Endothelial cell of umbilical vein (primary cell): ENCODE results near the gene TTLL9. TPM values are rescaled to one million over a fixed set of nuclear protein-coding genes. Genes with fewer than 3 reads are reported as not detected.

Source experiments
- BruUV-seq: library from RNA; stranded (reverse); fragments of 400-500 nt; replicated peaks from 2 replicates; lab custom pipeline; 2021; lab: Mats Ljungman, UMichigan
- CTCF ChIA-PET: fragments of 300-600, 350-600 bp; sonication (Branson Sonifier 250); formaldehyde crosslinking; loops from one replicate; lab custom pipeline; 2021; ENCODE audit warnings: antibody characterized with exemption, inconsistent platforms; lab: Charles Lee
- POLR2A ChIA-PET: fragments of 300-600, 350-600 bp; sonication (Branson Sonifier 250); formaldehyde crosslinking; loops from one replicate; lab custom pipeline; 2021; ENCODE audit warnings: antibody characterized with exemption, inconsistent platforms; lab: Charles Lee
- DNase-seq: peaks from one replicate; pipeline ENCODE4 v3.0.0-alpha.2; 2011; ENCODE audit warnings: low read depth, low spot score
- FAIRE-seq: peaks from 2 replicates; lab custom pipeline; 2011; peaks lifted over from hg19 to GRCh38; lab: Jason Lieb, UNC
- H2AFZ ChIP-seq: 2 replicates; pipeline ENCODE4 v1.6.0; 2012; ENCODE audit warnings: low read depth, low read length, control low read depth, inconsistent platforms
- H3K27ac ChIP-seq: 2 replicates; pipeline ENCODE4 v1.5.1; 2011; ENCODE audit warnings: low read depth, mild to moderate bottlenecking, control low read depth, low read length, moderate library complexity; ENCODE audit not compliant: insufficient read depth
- H3K27me3 ChIP-seq, 2 experiments: 2 replicates each; pipeline versions ENCODE4 v1.6.0 to v1.6.1; 2011; ENCODE audit warnings: low read length in 2 of 2, mixed read lengths in 1 of 2; ENCODE audit not compliant: control insufficient read depth in 2 of 2, insufficient read depth in 2 of 2
- H3K36me3 ChIP-seq, 2 experiments: 2 replicates in 1 of 2; 3 replicates in 1 of 2; pipeline ENCODE4 v1.5.1; 2011; ENCODE audit warnings: low read length in 2 of 2, mild to moderate bottlenecking in 1 of 2, moderate library complexity in 1 of 2; ENCODE audit not compliant: control insufficient read depth in 2 of 2, insufficient read depth in 2 of 2; ENCODE audit errors: extremely low read depth in 1 of 2
- H3K4me1 ChIP-seq: 3 replicates; pipeline ENCODE4 v1.5.1; 2011; ENCODE audit warnings: mild to moderate bottlenecking, low read length; ENCODE audit not compliant: control insufficient read depth, insufficient read depth; ENCODE audit errors: extremely low read depth
- H3K4me2 ChIP-seq: 2 replicates; pipeline ENCODE4 v1.6.1; 2011; ENCODE audit warnings: low read length, control low read depth, mixed read lengths; ENCODE audit not compliant: insufficient read depth
- H3K4me3 ChIP-seq, 3 experiments: fragments of 200-600 bp in 1 of 3; sonication (generic), shearing (Covaris generic) in 1 of 3; replicated peaks in 1 of 3; 2 replicates each; pipeline ENCODE4 v1.5.1; 2011 to 2016; ENCODE audit warnings: control low read depth in 3 of 3, low read length in 3 of 3, mild to moderate bottlenecking in 2 of 3, inconsistent platforms in 1 of 3, low read depth in 1 of 3, moderate library complexity in 1 of 3; ENCODE audit not compliant: insufficient read depth in 1 of 3
- H3K79me2 ChIP-seq: 2 replicates; pipeline ENCODE4 v1.6.0; 2012; ENCODE audit warnings: low read length, inconsistent platforms; ENCODE audit not compliant: control insufficient read depth, insufficient read depth
- H3K9ac ChIP-seq: replicated peaks from 2 replicates; pipeline ENCODE3; 2011; ENCODE audit warnings: low read length, control low read depth; ENCODE audit not compliant: insufficient read depth; ENCODE audit errors: extremely low read depth
- H3K9me1 ChIP-seq: replicated peaks from 3 replicates; pipeline ENCODE4 v1.6.0; 2011; ENCODE audit warnings: mild to moderate bottlenecking, low read length; ENCODE audit not compliant: control insufficient read depth, insufficient read depth; ENCODE audit errors: extremely low read depth
- H3K9me3 ChIP-seq: replicated peaks from 2 replicates; pipeline ENCODE4 v1.5.1; 2012; ENCODE audit warnings: low read length, inconsistent platforms; ENCODE audit not compliant: control insufficient read depth, insufficient read depth
- H4K20me1 ChIP-seq: replicated peaks from 2 replicates; pipeline ENCODE3; 2011; ENCODE audit warnings: mild to moderate bottlenecking, low read length; ENCODE audit not compliant: control insufficient read depth, insufficient read depth; ENCODE audit errors: extremely low read depth
- EZH2 ChIP-seq: IDR thresholded peaks from 2 replicates; pipeline ENCODE4 v1.6.1; 2012; ENCODE audit warnings: borderline replicate concordance, low read depth, mild to moderate bottlenecking, moderate library complexity, low read length, inconsistent platforms; ENCODE audit not compliant: severe bottlenecking
- FOS ChIP-seq: IDR thresholded peaks from 2 replicates; pipeline ENCODE4 v1.6.1; 2011; ENCODE audit warnings: mild to moderate bottlenecking, low read length, moderate library complexity, borderline replicate concordance; ENCODE audit not compliant: insufficient read depth
- JUN ChIP-seq: IDR thresholded peaks from 2 replicates; pipeline ENCODE4 v1.6.1; 2011; ENCODE audit warnings: borderline replicate concordance, low read depth; ENCODE audit not compliant: insufficient read length, insufficient read depth
- MAX ChIP-seq: IDR thresholded peaks from 2 replicates; pipeline ENCODE4 v1.6.1; 2011; ENCODE audit not compliant: insufficient read depth, insufficient read length
- MYC ChIP-seq: IDR thresholded peaks from one replicate; pipeline ENCODE4 v1.6.1; 2011; ENCODE audit warnings: mild to moderate bottlenecking, low read depth, low read length
- POLR2A ChIP-seq: IDR thresholded peaks from 2 replicates; pipeline ENCODE4 v1.6.1; 2012; ENCODE audit warnings: low read depth, mild to moderate bottlenecking, control low read depth, low read length
- dilution Hi-C: fragments of 300-500 bp; cut with MboI; formaldehyde crosslinking; loops from one replicate; pipeline ENCODE4 v1.15.0; 2019; ENCODE audit warnings: low sequenced_read_pairs; ENCODE audit not compliant: extremely low pct_ligation_motif_present
- intact Hi-C: fragments of 100-400 bp; cut with micrococcal nuclease; formaldehyde crosslinking; loops from one replicate; pipeline ENCODE4 v1.10.0; 2022
- polyA plus RNA-seq, 4 experiments: library from polyadenylated mRNA; depleted of rRNA in 3 of 4; stranded (reverse) in 3 of 4; unstranded in 1 of 4; fragments of >200 nt; gene quantifications; 2 replicates each; pipeline versions ENCODE4 v1.2.1 to v1.2.3, GENCODE V29; 2011 to 2012; ENCODE audit warnings: missing spikeins in 1 of 4
- total RNA-seq: library from RNA; stranded (reverse); gene quantifications from 2 replicates; pipeline ENCODE4 v1.2.3, GENCODE V29; 2021

The TTLL9 gene
- total and polyA plus RNA-seq, 2 donors (not counting 3 experiments of a cell fraction or from before 2014, with no cell fraction given), result 0.03 TPM; not detected in 1

- no peak for FAIRE-seq
Measured at GRCh38 chr20:31824554-31825313, 45.7 kb upstream of the TTLL9 start.

GRCh38 chr20:31826074-31826473 lies 44.4 kb upstream of the TTLL9 start:
- Histone ChIP-seq H2AFZ (no peak overlapping the region), H3K27ac (no peak overlapping the region), H3K9me1 (no peaks in the 10 kb centered on the region), H3K9me3 (no peaks in the 10 kb centered on the region), H3K79me2 (no peaks in the 10 kb centered on the region), H3K4me3 (no peak overlapping the region), H3K36me3 (no peaks in the 10 kb centered on the region), H3K9ac (no peak overlapping the region), H3K4me1 (peaks cover 30% of the 10 kb centered on the region), H3K27me3 (no peaks in the 10 kb centered on the region), H3K4me2 (no peak overlapping the region), H4K20me1 (no peaks in the 10 kb centered on the region)
- no TSS peak for BruUV-seq
- no peak for TF ChIP-seq POLR2A
- DNase-seq (no peak), FAIRE-seq (no peak)
- dilution Hi-C loops, result no loop called here
- ChIA-PET POLR2A (no interaction called here), CTCF (interaction anchor here (25.3 kb wide), 1 partner anchor 24 kb away, joined by 619 read pairs; the partner anchor contains the start of gene FOXS1)
- intact Hi-C loops, result no loop called here

More at GRCh38 chr20:31824554-31825313, 45.7 kb upstream of the TTLL9 start:
- H2AFZ ChIP-seq, result no peak overlapping the region
- H3K36me3 ChIP-seq, result no peaks in the 10 kb centered on the region
- CTCF ChIA-PET, result interaction anchor here (0.8 to 25.3 kb wide), 6 partner anchors 11 to 828 kb away, joined by 3 to 619 read pairs (median 54); partner anchors contain the start of gene FOXS1
- intact Hi-C loops (no loop called here), dilution Hi-C loops (no loop called here)
- no peak overlapping the region for H3K4me2 ChIP-seq
- H3K27ac ChIP-seq, result peak overlapping the region; percentile 79
- H3K4me1 ChIP-seq, result peaks cover 26% of the 10 kb centered on the region
- H3K9ac ChIP-seq, result peak overlapping the region; percentile 18
- no peak for TF ChIP-seq FOS
- no peak for TF ChIP-seq MAX
- TF ChIP-seq EZH2, result no peak
- no peak for TF ChIP-seq JUN
- no peak for TF ChIP-seq MYC
- no peaks in the 10 kb centered on the region for H3K27me3 ChIP-seq
- no peak overlapping the region for H3K4me3 ChIP-seq
- POLR2A ChIA-PET, result no interaction called here
- H3K9me3 ChIP-seq, result no peaks in the 10 kb centered on the region
- no peaks in the 10 kb centered on the region for H4K20me1 ChIP-seq
- no peaks in the 10 kb centered on the region for H3K79me2 ChIP-seq
- no peaks in the 10 kb centered on the region for H3K9me1 ChIP-seq
- DNase-seq, result no peak
- no TSS peak for BruUV-seq
